GM19193 (cell line): ENCODE data around the gene PSME3IP1.

Experiments used
- POLR2A ChIP-seq: IDR thresholded peaks from 4 replicates; pipeline ENCODE4 v1.6.1; 2011; ENCODE audit not compliant: insufficient read depth, insufficient read length; ENCODE audit errors: extremely low read depth

PSME3IP1 gene

GRCh38 chr16:57203451-57203850 is 17.6 kb upstream of the PSME3IP1 start:
- no peak for TF ChIP-seq POLR2A

DNA sequence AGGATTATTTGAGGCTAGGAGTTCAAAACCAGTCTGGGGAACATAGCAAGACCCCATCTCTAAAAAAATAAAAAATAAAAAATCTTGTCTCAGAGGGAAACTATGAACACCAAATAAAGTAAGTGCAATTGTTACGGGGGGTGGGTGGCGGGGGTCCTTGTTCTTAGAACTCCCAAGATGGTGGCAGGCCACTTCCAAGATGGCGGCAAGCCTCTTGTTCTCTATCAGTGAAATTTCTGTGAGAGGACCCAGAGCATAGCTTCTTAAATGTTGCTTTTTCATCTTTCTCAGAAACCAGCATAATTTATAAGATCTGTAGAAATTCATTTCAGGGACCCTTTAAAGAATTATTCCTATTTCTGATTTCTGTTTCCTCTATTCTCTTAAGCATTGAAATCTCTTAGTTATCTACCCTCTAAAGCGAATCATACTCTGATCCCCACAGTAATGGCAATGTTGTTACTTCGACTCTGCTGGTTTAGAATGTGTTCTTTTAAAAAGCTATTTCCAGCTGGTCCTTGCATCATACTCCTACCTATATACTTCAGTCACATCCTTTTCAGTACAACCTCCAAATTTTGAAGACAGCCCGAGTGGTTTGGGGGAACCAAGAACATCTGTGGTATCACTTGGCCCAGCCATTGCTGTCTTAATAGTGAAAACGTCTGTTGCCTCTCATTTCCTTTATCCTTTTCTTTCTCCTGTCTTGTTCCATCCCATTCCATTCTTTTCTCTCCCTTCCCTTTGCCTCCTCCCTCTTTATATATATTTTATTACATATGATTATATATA is 16.5 kb upstream of the PSME3IP1 start:
- TF ChIP-seq POLR2A: no peak

DNA sequence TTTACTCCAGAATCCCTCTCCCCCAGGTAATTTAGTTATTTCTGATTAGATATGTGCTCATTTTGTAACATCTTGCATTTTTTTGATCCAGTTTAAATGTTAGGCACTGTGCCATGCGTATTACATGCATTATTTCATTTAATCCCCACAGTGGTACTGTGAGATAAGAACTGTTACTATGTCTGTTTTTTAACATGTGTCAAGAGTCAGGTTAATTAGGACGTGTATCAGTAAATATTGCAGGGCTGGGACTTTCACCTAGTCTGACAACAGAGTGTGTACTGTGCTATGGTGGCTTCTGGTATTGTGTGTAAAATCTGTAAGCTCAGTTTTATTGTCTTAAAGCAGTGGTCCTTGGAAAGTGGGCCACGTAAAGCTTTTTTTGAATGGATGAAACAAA is 10.9 kb upstream of the PSME3IP1 start:
- TF ChIP-seq POLR2A: no peak

DNA sequence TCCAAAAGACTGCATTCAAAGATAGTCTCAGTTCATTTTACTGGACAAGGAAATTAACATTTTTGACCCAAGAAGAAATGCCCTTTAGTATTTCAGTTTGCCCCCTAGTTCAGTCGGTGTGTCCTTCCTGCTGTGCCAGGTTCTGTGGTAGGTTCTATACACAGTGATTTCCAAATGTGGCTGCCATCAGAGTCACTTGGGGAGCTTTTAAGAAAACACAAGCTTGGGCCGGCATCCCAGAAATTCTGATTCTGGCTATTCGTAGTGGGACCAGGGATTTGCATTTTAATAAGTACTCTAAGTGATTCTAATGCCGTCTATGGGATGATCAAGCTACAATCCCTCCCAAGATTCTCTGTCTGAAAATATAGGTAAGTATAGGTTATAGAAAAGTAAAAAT is 10.4 kb upstream of the PSME3IP1 start:
- TF ChIP-seq POLR2A: no peak

DNA sequence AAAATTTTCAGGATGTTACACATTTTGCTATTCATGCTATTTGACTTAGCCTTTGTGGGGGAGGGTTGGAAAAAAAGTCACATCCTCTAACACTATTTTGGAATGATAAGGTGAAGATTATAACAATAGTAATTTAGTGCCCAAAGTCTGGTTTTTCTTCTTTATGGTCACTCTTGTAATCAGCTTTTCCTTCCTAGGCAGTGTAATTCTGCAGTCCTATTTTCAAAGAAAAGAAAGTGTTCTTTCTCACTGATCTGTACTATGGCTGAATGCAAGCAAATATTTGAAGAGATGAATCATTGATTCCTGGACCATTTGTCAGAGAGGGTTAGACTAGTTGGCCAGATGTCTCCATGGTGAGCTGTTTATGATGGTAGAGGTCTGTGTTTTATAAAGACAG is 8.7 kb upstream of the PSME3IP1 start:
- TF ChIP-seq POLR2A: no peak

DNA sequence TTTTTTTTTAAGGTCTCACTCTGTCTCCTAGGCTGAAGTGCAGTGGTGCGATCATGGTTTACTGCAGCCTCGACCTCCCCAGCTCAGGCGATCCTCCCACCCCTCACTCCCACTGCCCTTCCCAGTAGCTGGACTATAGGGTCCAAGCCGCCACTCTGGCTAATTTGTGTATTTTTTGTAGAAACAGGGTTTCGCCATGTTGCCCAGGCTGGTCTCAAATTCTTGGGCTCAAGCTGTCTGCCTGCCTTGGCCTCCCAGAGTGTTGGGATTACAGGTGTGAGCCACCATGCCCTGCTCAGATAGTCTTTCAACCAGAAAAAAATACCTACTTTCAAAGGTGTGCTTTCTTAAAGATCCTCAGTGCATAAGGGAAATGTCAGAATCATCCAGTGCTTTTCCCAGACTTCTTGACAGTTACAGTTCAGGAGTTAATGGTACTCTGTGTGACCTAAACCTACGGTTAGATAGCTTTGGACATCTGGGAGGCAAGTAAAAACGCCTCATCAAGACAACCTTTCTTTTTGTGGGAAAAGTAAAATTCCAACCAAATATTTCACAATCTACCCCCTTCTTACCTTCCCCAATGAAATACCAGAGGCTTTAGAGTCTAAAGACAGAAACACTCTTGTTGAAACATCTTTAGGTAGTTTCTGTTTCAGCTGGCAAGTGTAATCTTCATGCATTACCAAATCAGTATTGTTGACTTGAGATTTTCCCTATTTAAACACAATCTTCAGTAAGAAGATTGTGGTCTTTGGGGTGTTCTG is 7.1 kb upstream of the PSME3IP1 start:
- TF ChIP-seq POLR2A: no peak

- TF ChIP-seq POLR2A: no peak
Measured at GRCh38 chr16:57192146-57192545, 6.3 kb upstream of the PSME3IP1 start.

- TF ChIP-seq POLR2A: no peak
Measured at GRCh38 chr16:57191056-57191571, 5.3 kb upstream of the PSME3IP1 start.

DNA sequence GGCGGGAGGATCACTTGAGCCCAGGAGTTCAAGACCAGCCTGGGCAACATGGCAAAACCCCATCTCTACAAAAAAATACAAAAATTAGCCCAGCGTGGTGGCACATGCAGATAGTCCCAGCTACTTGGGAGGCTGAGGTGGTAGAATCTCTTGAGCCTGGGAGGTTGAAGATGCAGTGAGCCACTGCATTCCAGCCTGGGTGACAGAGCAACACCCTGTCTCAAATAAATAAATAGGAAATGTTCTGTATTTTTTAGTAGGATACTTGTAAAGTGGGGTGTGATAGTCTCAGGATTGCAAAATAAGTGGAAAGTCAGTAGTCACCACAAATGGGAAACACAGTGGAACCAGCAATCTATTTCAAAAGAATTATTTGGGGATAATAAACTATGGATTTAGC is 4.3 kb upstream of the PSME3IP1 start:
- TF ChIP-seq POLR2A: no peak

DNA sequence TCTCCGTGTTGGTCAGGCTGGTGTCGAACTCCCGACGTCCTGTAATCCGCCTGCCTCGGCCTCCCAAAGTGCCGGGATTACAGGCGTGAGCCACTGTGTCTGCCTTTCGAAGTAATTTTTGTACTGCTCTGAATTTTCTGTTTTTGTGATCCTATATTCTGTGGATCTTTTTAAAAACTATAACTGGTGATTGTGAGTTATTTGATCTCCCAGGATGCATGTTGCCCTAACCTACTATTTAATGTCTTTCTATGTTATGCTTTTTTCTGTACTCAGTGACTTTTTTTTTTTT is 2.8 kb upstream of the PSME3IP1 start:
- TF ChIP-seq POLR2A: no peak

DNA sequence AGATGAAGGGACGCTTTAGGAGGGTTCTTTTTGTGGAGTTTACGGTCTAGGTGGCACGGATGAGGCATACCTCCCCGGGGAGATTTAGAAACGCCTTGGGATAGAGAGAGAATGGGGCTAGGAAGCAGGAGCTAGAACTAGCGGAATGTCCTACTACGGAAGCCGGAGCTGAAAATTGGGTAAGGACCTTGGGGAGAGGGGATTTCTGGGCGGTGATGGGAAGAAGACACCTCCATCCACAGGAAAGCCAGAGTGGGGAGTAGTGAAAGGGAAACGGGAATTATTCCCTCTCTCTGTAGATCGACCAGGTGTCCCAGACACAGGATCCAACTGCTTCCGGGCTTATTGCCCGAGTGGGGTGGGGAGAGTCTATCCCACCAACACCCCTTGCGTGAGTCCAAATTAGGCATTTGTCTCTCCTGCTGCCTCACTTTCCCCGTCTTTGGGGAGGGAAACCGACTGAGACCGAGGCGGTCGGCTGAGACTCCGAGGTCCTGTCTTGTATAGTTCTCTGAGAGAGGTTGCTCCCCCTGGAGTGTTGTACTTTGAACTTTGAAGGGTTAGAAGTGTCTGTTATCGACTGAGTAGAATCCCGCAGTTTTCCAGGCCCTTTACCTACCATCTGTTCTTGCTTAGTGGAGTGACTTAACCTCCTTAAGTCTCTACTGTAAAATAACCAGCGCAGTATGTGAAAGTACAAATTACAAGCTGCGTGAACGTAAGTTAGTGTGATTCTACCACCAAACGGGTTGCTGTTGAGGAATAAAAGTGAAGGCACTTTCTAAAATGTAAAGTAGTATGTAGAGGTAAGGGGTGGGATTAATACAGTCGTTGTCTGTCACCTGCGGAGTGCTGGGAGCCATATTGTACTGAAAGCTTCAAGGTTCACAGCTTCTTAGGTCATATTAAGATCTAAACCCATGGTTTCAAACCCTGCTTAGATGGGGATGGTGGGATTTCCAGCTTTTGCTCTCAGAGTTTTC is 1.3 kb upstream of the PSME3IP1 start:
- TF ChIP-seq POLR2A: no peak

GRCh38 chr16:57185446-57185944 is 344 bp downstream of the PSME3IP1 start:
- TF ChIP-seq POLR2A: peak; percentile 38

DNA sequence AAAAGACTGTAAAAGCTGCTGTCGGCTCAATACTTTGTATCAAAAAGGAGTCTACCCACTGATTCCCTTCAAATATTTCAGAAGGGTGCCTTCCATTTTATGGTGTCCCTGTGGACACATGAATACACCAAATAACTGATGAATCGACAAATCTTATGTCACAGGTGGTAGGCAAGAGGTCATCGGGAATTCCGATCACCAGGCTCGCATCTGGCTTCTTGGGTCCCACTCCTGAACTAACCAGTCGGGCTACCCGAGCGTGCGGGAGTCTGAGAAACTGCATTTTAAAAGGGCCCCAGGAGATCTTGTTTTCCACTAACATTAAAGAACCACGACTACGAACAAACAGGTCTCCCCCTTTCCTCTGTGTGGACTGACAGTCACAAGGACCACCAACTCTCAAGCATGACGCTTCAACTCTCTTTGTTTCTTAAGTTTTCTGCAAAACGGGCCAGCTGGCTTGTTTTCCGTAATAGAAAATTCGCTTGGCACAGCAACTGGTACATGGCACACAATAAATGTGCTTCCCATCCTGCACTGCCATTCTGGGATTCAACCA is 873 bp downstream of the PSME3IP1 start:
- TF ChIP-seq POLR2A: no peak

DNA sequence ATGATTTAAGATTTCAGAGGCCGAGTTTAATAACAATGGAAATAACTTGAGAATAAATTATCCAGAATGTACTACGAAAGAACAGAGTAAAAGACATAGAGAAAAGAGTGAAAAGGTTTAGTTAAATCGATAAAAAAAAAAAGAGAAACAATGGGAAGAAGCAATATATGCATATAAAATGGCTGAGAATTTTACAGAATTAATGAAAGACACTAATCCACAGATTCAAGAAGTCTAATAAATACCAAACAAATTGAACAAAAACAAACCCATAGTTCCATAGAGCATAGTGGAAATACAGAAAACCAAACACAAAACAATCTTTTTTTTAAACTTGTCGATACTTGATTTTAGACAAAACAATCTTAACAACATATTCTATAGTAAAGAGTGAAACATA is 1.7 kb downstream of the PSME3IP1 start:
- TF ChIP-seq POLR2A: no peak
